ENCODE measurements around the gene CASKIN1. TPM values are rescaled to one million over a fixed set of nuclear protein-coding genes. Genes with fewer than 3 reads are reported as not detected.
A peak's percentile ranks its signal among the peaks of the same experiment; 100 is the strongest.
"Not testable (repeated sequence)": the region's sequence is repeated elsewhere in the genome, so short reads cannot be mapped to it uniquely, and the experiment has no call there.

The CASKIN1 gene
- not detected for polyA plus RNA-seq (ENCODE audit: low read depth in 6 of 6)

- H3K27me3 Mint-ChIP-seq: peaks cover 23 to 73% (median 54%) of the 10 kb centered on the region in 3 donors
- H3K36me3 Mint-ChIP-seq: no peaks in the 10 kb centered on the region
- peak; percentile 43 to 56 for ATAC-seq (ENCODE audit: low read depth in 2 of 2)
- no peak for DNase-seq
- peaks cover 0 to 1% (median 0%) of the 10 kb centered on the region in 7 donors for H3K9me3 Mint-ChIP-seq
- H3K27ac Mint-ChIP-seq: no peak within 1 kb of the TSS
- peak within 1 kb of the TSS; percentile 56 to 84 (median 70) for H3K4me3 Mint-ChIP-seq
- H3K4me1 Mint-ChIP-seq: peaks cover 6 to 9% (median 9%) of the 10 kb centered on the region in 3 donors
Observed at GRCh38 chr16:2196162-2196980, at the start of gene CASKIN1. TSS of gene CASKIN1 (minus strand) at chr16:2196605. CDS start at chr16:2196432, 173 bp downstream.

GRCh38 chr16:2244926-2245795 is 48.8 kb upstream of the CASKIN1 start:
- H3K9me3 Mint-ChIP-seq: no peaks in the 10 kb centered on the region
- DNase-seq (no peak), ATAC-seq (ENCODE audit: low read depth in 2 of 2) (no peak)
- H3K36me3 Mint-ChIP-seq: no peaks in the 10 kb centered on the region
- H3K27ac Mint-ChIP-seq: peak overlapping the region in 1 of 6 donors; percentile 11
- H3K4me1 Mint-ChIP-seq: peaks cover 0 to 2% (median 0%) of the 10 kb centered on the region in 3 donors
- no peaks in the 10 kb centered on the region for H3K27me3 Mint-ChIP-seq
- H3K4me3 Mint-ChIP-seq: peak overlapping the region in 1 of 8 donors; percentile 35

GRCh38 chr16:2244301-2244700 is 47.9 kb upstream of the CASKIN1 start:
- no peaks in the 10 kb centered on the region for H3K4me1 Mint-ChIP-seq
- no peak overlapping the region for H3K4me3 Mint-ChIP-seq
- no peak overlapping the region for H3K27ac Mint-ChIP-seq
- no peaks in the 10 kb centered on the region for H3K36me3 Mint-ChIP-seq
- no peaks in the 10 kb centered on the region for H3K27me3 Mint-ChIP-seq
- no peak for DNase-seq
- no peak for ATAC-seq (ENCODE audit: low read depth in 2 of 2)
- no peaks in the 10 kb centered on the region for H3K9me3 Mint-ChIP-seq

- ATAC-seq (ENCODE audit: low read depth in 2 of 2): no peak
- no peaks in the 10 kb centered on the region for H3K36me3 Mint-ChIP-seq
- DNase-seq: no peak
- no peak overlapping the region for H3K4me3 Mint-ChIP-seq
- no peaks in the 10 kb centered on the region for H3K27me3 Mint-ChIP-seq
- no peaks in the 10 kb centered on the region for H3K9me3 Mint-ChIP-seq
- H3K4me1 Mint-ChIP-seq: no peaks in the 10 kb centered on the region
- H3K27ac Mint-ChIP-seq: no peak overlapping the region
Observed at GRCh38 chr16:2243781-2244180, 47.4 kb upstream of the CASKIN1 start.

- H3K36me3 Mint-ChIP-seq: no peaks in the 10 kb centered on the region
- H3K27ac Mint-ChIP-seq: no peak overlapping the region
- H3K4me3 Mint-ChIP-seq: no peak overlapping the region
- no peak for ATAC-seq (ENCODE audit: low read depth in 2 of 2)
- H3K9me3 Mint-ChIP-seq: no peaks in the 10 kb centered on the region
- H3K4me1 Mint-ChIP-seq: no peaks in the 10 kb centered on the region
- no peak for DNase-seq
- no peaks in the 10 kb centered on the region for H3K27me3 Mint-ChIP-seq
Observed at GRCh38 chr16:2243031-2243528, 46.7 kb upstream of the CASKIN1 start.

GRCh38 chr16:2242598-2242997 is 46.2 kb upstream of the CASKIN1 start:
- Mint-ChIP-seq H3K27ac (no peak overlapping the region), H3K36me3 (no peaks in the 10 kb centered on the region), H3K4me3 (no peak overlapping the region), H3K4me1 (no peaks in the 10 kb centered on the region), H3K27me3 (no peaks in the 10 kb centered on the region), H3K9me3 (no peaks in the 10 kb centered on the region)
- DNase-seq (no peak), ATAC-seq (ENCODE audit: low read depth in 2 of 2) (no peak)

GRCh38 chr16:2240331-2240730 is 43.9 kb upstream of the CASKIN1 start:
- not testable (repeated sequence) for DNase-seq; H3K9me3 Mint-ChIP-seq; ATAC-seq (ENCODE audit: low read depth in 2 of 2); H3K27ac Mint-ChIP-seq; H3K4me1 Mint-ChIP-seq; H3K4me3 Mint-ChIP-seq; H3K36me3 Mint-ChIP-seq; H3K27me3 Mint-ChIP-seq

GRCh38 chr16:2238838-2239675 is 42.7 kb upstream of the CASKIN1 start:
- peaks cover 0 to 17% (median 0%) of the 10 kb centered on the region in 3 donors for H3K27me3 Mint-ChIP-seq
- no peaks in the 10 kb centered on the region for H3K4me1 Mint-ChIP-seq

GRCh38 chr16:2238150-2238837 is 41.9 kb upstream of the CASKIN1 start:
- ATAC-seq (ENCODE audit: low read depth in 2 of 2) (no peak), DNase-seq (no peak)
- no peaks in the 10 kb centered on the region for H3K9me3 Mint-ChIP-seq
- peaks cover 0 to 17% (median 0%) of the 10 kb centered on the region in 3 donors for H3K27me3 Mint-ChIP-seq
- H3K27ac Mint-ChIP-seq: no peak overlapping the region
- no peaks in the 10 kb centered on the region for H3K4me1 Mint-ChIP-seq
- H3K4me3 Mint-ChIP-seq: no peak overlapping the region
- H3K36me3 Mint-ChIP-seq: no peaks in the 10 kb centered on the region

More at GRCh38 chr16:2238838-2239675, 42.7 kb upstream of the CASKIN1 start:
- H3K36me3 Mint-ChIP-seq: no peaks in the 10 kb centered on the region
- DNase-seq (no peak), ATAC-seq (ENCODE audit: low read depth in 2 of 2) (no peak)
- no peaks in the 10 kb centered on the region for H3K9me3 Mint-ChIP-seq
- no peak overlapping the region for H3K27ac Mint-ChIP-seq
- no peak overlapping the region for H3K4me3 Mint-ChIP-seq

GRCh38 chr16:2237493-2238149 is 41.2 kb upstream of the CASKIN1 start:
- no peak overlapping the region for H3K27ac Mint-ChIP-seq
- ATAC-seq (ENCODE audit: low read depth in 2 of 2) (no peak), DNase-seq (no peak)
- no peaks in the 10 kb centered on the region for H3K4me1 Mint-ChIP-seq
- H3K9me3 Mint-ChIP-seq: no peaks in the 10 kb centered on the region
- peaks cover 0 to 17% (median 0%) of the 10 kb centered on the region in 3 donors for H3K27me3 Mint-ChIP-seq
- no peaks in the 10 kb centered on the region for H3K36me3 Mint-ChIP-seq
- no peak overlapping the region for H3K4me3 Mint-ChIP-seq

GRCh38 chr16:2237102-2237482 is 40.7 kb upstream of the CASKIN1 start:
- no peak overlapping the region for H3K27ac Mint-ChIP-seq
- ATAC-seq (ENCODE audit: low read depth in 2 of 2): no peak
- no peak overlapping the region for H3K4me3 Mint-ChIP-seq
- H3K36me3 Mint-ChIP-seq: no peaks in the 10 kb centered on the region
- H3K9me3 Mint-ChIP-seq: no peaks in the 10 kb centered on the region
- no peak for DNase-seq
- H3K4me1 Mint-ChIP-seq: no peaks in the 10 kb centered on the region
- H3K27me3 Mint-ChIP-seq: peaks cover 0 to 17% (median 0%) of the 10 kb centered on the region in 3 donors
